Measurements from ENCODE around the gene ALDH16A1.
"Not testable (repeated sequence)": the region's sequence is repeated elsewhere in the genome, so short reads cannot be mapped to it uniquely, and the experiment has no call there.

Gene ALDH16A1

GRCh38 chr19:49439836-49440235, 13.2 kb upstream of the ALDH16A1 start:
- in situ Hi-C loops (cut with MboI; ENCODE audit: low sequenced_read_pairs), result no loop called here

- in situ Hi-C loops (cut with MboI; ENCODE audit: low sequenced_read_pairs), result no loop called here
Measured at GRCh38 chr19:49440439-49441209, 12.4 kb upstream of the ALDH16A1 start.

- in situ Hi-C loops (cut with MboI; ENCODE audit: low sequenced_read_pairs), result no loop called here
Measured at GRCh38 chr19:49441210-49441959, 11.6 kb upstream of the ALDH16A1 start, which contains the start of gene SLC17A7. Gene SLC17A7 (minus strand): TSS chr19:49441527. CDS start chr19:49441379, 148 bp downstream.

- in situ Hi-C loops (cut with MboI; ENCODE audit: low sequenced_read_pairs), result no loop called here
Measured at GRCh38 chr19:49441960-49442350, 11.1 kb upstream of the ALDH16A1 start.

GRCh38 chr19:49442354-49442753, 10.7 kb upstream of the ALDH16A1 start:
- in situ Hi-C loops (cut with MboI; ENCODE audit: low sequenced_read_pairs), result no loop called here

- in situ Hi-C loops (cut with MboI; ENCODE audit: low sequenced_read_pairs), result no loop called here
Measured at GRCh38 chr19:49442771-49443365, 10.2 kb upstream of the ALDH16A1 start.

GRCh38 chr19:49443366-49444099, 9.5 kb upstream of the ALDH16A1 start:
- in situ Hi-C loops (cut with MboI; ENCODE audit: low sequenced_read_pairs), result no loop called here

GRCh38 chr19:49444100-49444700, 8.8 kb upstream of the ALDH16A1 start:
- in situ Hi-C loops (cut with MboI; ENCODE audit: low sequenced_read_pairs), result not testable (repeated sequence)

GRCh38 chr19:49445997-49446396, 7.0 kb upstream of the ALDH16A1 start:
- in situ Hi-C loops (cut with MboI; ENCODE audit: low sequenced_read_pairs), result no loop called here

- in situ Hi-C loops (cut with MboI; ENCODE audit: low sequenced_read_pairs), result no loop called here
Measured at GRCh38 chr19:49447485-49448431, 5.3 kb upstream of the ALDH16A1 start.

- in situ Hi-C loops (cut with MboI; ENCODE audit: low sequenced_read_pairs), result no loop called here
Measured at GRCh38 chr19:49448432-49448786, 4.6 kb upstream of the ALDH16A1 start.

GRCh38 chr19:49450405-49450804, 2.6 kb upstream of the ALDH16A1 start:
- in situ Hi-C loops (cut with MboI; ENCODE audit: low sequenced_read_pairs), result no loop called here

- in situ Hi-C loops (cut with MboI; ENCODE audit: low sequenced_read_pairs), result no loop called here
Measured at GRCh38 chr19:49451430-49452181, 1.4 kb upstream of the ALDH16A1 start, which contains the start of gene PIH1D1. Gene PIH1D1 (minus strand): TSS chr19:49451814. CDS start chr19:49451574, 240 bp downstream.

- in situ Hi-C loops (cut with MboI; ENCODE audit: low sequenced_read_pairs), result no loop called here
Measured at GRCh38 chr19:49453757-49454240, 774 bp downstream of the ALDH16A1 start.

GRCh38 chr19:49455773-49456172, 2.7 kb downstream of the ALDH16A1 start:
- in situ Hi-C loops (cut with MboI; ENCODE audit: low sequenced_read_pairs), result no loop called here

GRCh38 chr19:49456326-49456725, 3.3 kb downstream of the ALDH16A1 start:
- in situ Hi-C loops (cut with MboI; ENCODE audit: low sequenced_read_pairs), result no loop called here

- in situ Hi-C loops (cut with MboI; ENCODE audit: low sequenced_read_pairs), result no loop called here
Measured at GRCh38 chr19:49458567-49458903, 5.5 kb downstream of the ALDH16A1 start.

- in situ Hi-C loops (cut with MboI; ENCODE audit: low sequenced_read_pairs), result no loop called here
Measured at GRCh38 chr19:49459388-49459787, 6.4 kb downstream of the ALDH16A1 start.

GRCh38 chr19:49461130-49461529, 8.1 kb downstream of the ALDH16A1 start:
- in situ Hi-C loops (cut with MboI; ENCODE audit: low sequenced_read_pairs), result not testable (repeated sequence)

Data from hTERT RPE-1 (cell line).